IMR-90 (cell line): ENCODE data around the gene KCNJ6. TPM values are rescaled to one million over a fixed set of nuclear protein-coding genes. Genes with fewer than 3 reads are reported as not detected.

Experiments
- ATAC-seq: fragments of 200-7000 bp; cut with Tn5 transposase; 2 replicates; pipeline ENCODE4 v1.9.1; 2020; ENCODE audit warnings: low read depth, mild to moderate bottlenecking, moderate library complexity
- BruUV-seq: library from RNA; stranded (reverse); fragments of 400-500 nt; replicated peaks from 2 replicates; lab custom pipeline; 2021; lab: Mats Ljungman, UMichigan
- CTCF ChIA-PET: fragments of 300-600 bp; formaldehyde crosslinking; extraction: SDS; loops from one replicate; lab custom pipeline; 2021; ENCODE audit warnings: antibody characterized with exemption; lab: Yijun Ruan, JAX
- POLR2A ChIA-PET: fragments of 300-600 bp; sonication (Branson Sonifier 250); formaldehyde crosslinking; loops from one replicate; lab custom pipeline; 2022; ENCODE audit warnings: antibody characterized with exemption; ENCODE audit not compliant: unreplicated experiment; lab: Charles Lee
- DNase-seq: peaks from one replicate; pipeline ENCODE4 v3.0.0; 2013
- H2AFZ ChIP-seq: replicated peaks from 2 replicates; pipeline ENCODE3; 2013; ENCODE audit warnings: low read length, mild to moderate bottlenecking; ENCODE audit not compliant: poor library complexity
- H2AK5ac ChIP-seq: 2 replicates; pipeline ENCODE4 v1.6.1; 2013; ENCODE audit warnings: low read depth, low read length, inconsistent platforms
- H2AK9ac ChIP-seq: replicated peaks from 2 replicates; pipeline ENCODE3; 2013; ENCODE audit warnings: mild to moderate bottlenecking, low read depth, low read length, moderate library complexity; ENCODE audit not compliant: poor library complexity
- H2BK120ac ChIP-seq: 2 replicates; pipeline ENCODE4 v1.6.1; 2013; ENCODE audit warnings: low read depth, low read length, inconsistent platforms
- H2BK15ac ChIP-seq: 3 replicates; pipeline ENCODE4 v1.6.1; 2013; ENCODE audit warnings: low read depth, low read length, inconsistent platforms
- H2BK20ac ChIP-seq: 2 replicates; pipeline ENCODE4 v1.6.1; 2013; ENCODE audit warnings: low read depth, mild to moderate bottlenecking, inconsistent platforms, low read length, moderate library complexity
- H2BK5ac ChIP-seq: 2 replicates; pipeline ENCODE4 v1.6.1; 2013; ENCODE audit warnings: mild to moderate bottlenecking, low read depth, low read length, inconsistent platforms; ENCODE audit not compliant: poor library complexity, severe bottlenecking
- H3K14ac ChIP-seq: replicated peaks from 2 replicates; pipeline ENCODE4 v1.6.1; 2013; ENCODE audit warnings: low read depth, low read length, inconsistent platforms
- H3K18ac ChIP-seq: 2 replicates; pipeline ENCODE4 v1.6.1; 2013; ENCODE audit warnings: low read depth, low read length, control low read depth
- H3K23ac ChIP-seq: 2 replicates; pipeline ENCODE4 v1.6.1; 2013; ENCODE audit warnings: low read depth, low read length, inconsistent platforms
- H3K27ac ChIP-seq: 2 replicates; pipeline ENCODE4 v1.5.1; 2013; ENCODE audit warnings: mild to moderate bottlenecking, control low read depth, low read length; ENCODE audit not compliant: insufficient read depth
- H3K27me3 ChIP-seq: 2 replicates; pipeline ENCODE4 v1.6.1; 2013; ENCODE audit warnings: low read length; ENCODE audit not compliant: control insufficient read depth, insufficient read depth
- H3K36me3 ChIP-seq: 2 replicates; pipeline ENCODE4 v1.6.1; 2013; ENCODE audit warnings: low read length, mixed read lengths; ENCODE audit not compliant: control insufficient read depth, insufficient read depth
- H3K4ac ChIP-seq: 2 replicates; pipeline ENCODE4 v1.6.1; 2013; ENCODE audit warnings: low read depth, low read length, inconsistent platforms
- H3K4me1 ChIP-seq: 2 replicates; pipeline ENCODE4 v1.6.1; 2013; ENCODE audit warnings: low read length, mixed read lengths; ENCODE audit not compliant: control insufficient read depth, insufficient read depth
- H3K4me2 ChIP-seq: 2 replicates; pipeline ENCODE4 v1.6.1; 2013; ENCODE audit warnings: low read depth, mild to moderate bottlenecking, control low read depth, low read length, moderate library complexity
- H3K4me3 ChIP-seq: 2 replicates; pipeline ENCODE4 v1.5.1; 2013; ENCODE audit warnings: low read depth, mild to moderate bottlenecking, control low read depth, low read length, moderate library complexity; ENCODE audit not compliant: insufficient read depth
- H3K56ac ChIP-seq: 2 replicates; pipeline ENCODE4 v1.6.1; 2013; ENCODE audit warnings: low read length, inconsistent platforms; ENCODE audit not compliant: insufficient read depth; ENCODE audit errors: extremely low read depth
- H3K79me1 ChIP-seq, 2 experiments: 2 replicates each; pipeline ENCODE4 v1.6.1; 2013; ENCODE audit warnings: low read length in 2 of 2, inconsistent platforms in 1 of 2, low read depth in 1 of 2
- H3K9ac ChIP-seq: 2 replicates; pipeline ENCODE4 v1.6.1; 2013; ENCODE audit warnings: low read depth, low read length, control low read depth
- H3K9me1 ChIP-seq: 2 replicates; pipeline ENCODE4 v1.6.1; 2013; ENCODE audit warnings: low read length, inconsistent platforms; ENCODE audit not compliant: insufficient read depth
- H3K9me3 ChIP-seq: 2 replicates; pipeline ENCODE4 v1.6.1; 2013; ENCODE audit warnings: low read length; ENCODE audit not compliant: control insufficient read depth, insufficient read depth
- H4K20me1 ChIP-seq: 2 replicates; pipeline ENCODE4 v1.6.1; 2013; ENCODE audit warnings: low read length, inconsistent platforms; ENCODE audit not compliant: insufficient read depth
- H4K5ac ChIP-seq: 2 replicates; pipeline ENCODE4 v1.6.1; 2013; ENCODE audit warnings: mild to moderate bottlenecking, low read depth, low read length, control low read depth
- H4K8ac ChIP-seq, 2 experiments: 2 replicates each; pipeline ENCODE4 v1.6.1; 2013; ENCODE audit warnings: low read depth in 2 of 2, low read length in 2 of 2, control low read depth in 1 of 2, inconsistent platforms in 1 of 2
- H4K91ac ChIP-seq: 2 replicates; pipeline ENCODE4 v1.6.1; 2013; ENCODE audit warnings: low read depth, low read length, inconsistent platforms; ENCODE audit not compliant: insufficient read depth
- MAFK ChIP-seq: IDR thresholded peaks from 2 replicates; pipeline ENCODE4 v1.6.1; 2012; ENCODE audit warnings: low read depth, low read length, improper control_type of control experiment
- RAD21 ChIP-seq: IDR thresholded peaks from 2 replicates; pipeline ENCODE4 v1.6.1; 2012; ENCODE audit warnings: low read length, improper control_type of control experiment
- SMC3 ChIP-seq: fragments of 150-350 bp; IDR thresholded peaks from 2 replicates; pipeline ENCODE4 v1.6.1; 2016; ENCODE audit warnings: low read depth, mild to moderate bottlenecking, antibody characterized with exemption, low read length, moderate library complexity
- WGBS, 2 experiments: methylation state at CpG; one replicate each; pipeline versions ENCODE4 v1.1.5 to v1.1.7; 2013; ENCODE audit warnings: missing lambda C conversion rate in 2 of 2; ENCODE audit not compliant: insufficient read length in 1 of 2; ENCODE audit errors: extremely low coverage in 2 of 2; 5-methylcytosine and 5-hydroxymethylcytosine counted together
- dilution Hi-C: fragments of 300-500 bp; cut with HindIII; formaldehyde crosslinking; loops from one replicate; pipeline ENCODE4 v1.14.3; 2018; ENCODE audit warnings: low sequenced_read_pairs; ENCODE audit not compliant: unreplicated experiment
- in situ Hi-C: fragments of 300-500 bp; cut with MboI; formaldehyde crosslinking; loops from 3 replicates; pipeline ENCODE4 v1.14.3; 2019; ENCODE audit warnings: low sequenced_read_pairs, inconsistent platforms, mixed read lengths
- intact Hi-C: fragments of 100-400 bp; cut with micrococcal nuclease; formaldehyde crosslinking; loops from 2 replicates; pipeline ENCODE4 v1.10.0; 2022
- polyA plus RNA-seq, 3 experiments: library from polyadenylated mRNA; depleted of rRNA; stranded (reverse); fragments of >200 nt; gene quantifications; 2 replicates each; pipeline ENCODE4 v1.2.3, GENCODE V29; 2012; ENCODE audit warnings: low replicate concordance in 1 of 3
- total RNA-seq: library from RNA; depleted of rRNA; stranded (reverse); fragments of >200 nt; gene quantifications from 2 replicates; pipeline ENCODE4 v1.2.3, GENCODE V29; 2012
- TF ChIP-seq, protein P1 (sequence below): fragments of 150-350 bp; IDR thresholded peaks from 2 replicates; pipeline ENCODE4 v1.6.1; 2017; ENCODE audit warnings: mild to moderate bottlenecking, antibody characterized with exemption, low read length, low read depth

The KCNJ6 gene
- total and polyA plus RNA-seq, 2 of the 4 experiments (the other 2 are of a cell fraction) = under 0.01 to 0.02 TPM

DNA sequence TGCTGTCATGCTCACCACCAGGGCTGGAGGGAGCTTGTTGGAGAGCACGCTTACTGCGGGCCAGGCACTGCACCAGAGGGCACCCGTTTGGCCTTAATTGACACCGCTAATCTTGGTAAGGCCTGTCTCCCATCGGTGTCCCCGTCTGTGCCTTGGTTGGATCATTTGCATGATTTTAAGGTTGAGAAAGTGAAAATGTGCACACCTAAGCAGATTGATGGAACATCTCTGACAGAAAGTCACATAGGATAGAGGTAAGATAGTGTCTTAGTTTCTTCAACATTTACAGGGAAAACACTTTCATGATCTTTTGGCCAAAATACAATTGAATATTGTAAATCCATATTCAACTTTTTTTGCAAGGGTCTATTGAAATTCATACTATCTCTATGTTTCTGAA lies 255.5 kb downstream of the KCNJ6 start:
- peaks cover 17% of the 10 kb centered on the region for H3K27me3 ChIP-seq
- H3K14ac ChIP-seq = no peak overlapping the region
- no peak overlapping the region for H2AK5ac ChIP-seq
- no peak overlapping the region for H3K27ac ChIP-seq
- DNase-seq = no peak
- no peak overlapping the region for H4K8ac ChIP-seq
- no peak overlapping the region for H2BK20ac ChIP-seq
- no peak overlapping the region for H3K23ac ChIP-seq
- peak; percentile 63 for TF ChIP-seq MAFK
- TF ChIP-seq SMC3 = no peak
- TF ChIP-seq, protein P1, sequence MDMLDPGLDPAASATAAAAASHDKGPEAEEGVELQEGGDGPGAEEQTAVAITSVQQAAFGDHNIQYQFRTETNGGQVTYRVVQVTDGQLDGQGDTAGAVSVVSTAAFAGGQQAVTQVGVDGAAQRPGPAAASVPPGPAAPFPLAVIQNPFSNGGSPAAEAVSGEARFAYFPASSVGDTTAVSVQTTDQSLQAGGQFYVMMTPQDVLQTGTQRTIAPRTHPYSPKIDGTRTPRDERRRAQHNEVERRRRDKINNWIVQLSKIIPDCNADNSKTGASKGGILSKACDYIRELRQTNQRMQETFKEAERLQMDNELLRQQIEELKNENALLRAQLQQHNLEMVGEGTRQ = no peak
- no peak for TF ChIP-seq RAD21
- H3K9me1 ChIP-seq = no peaks in the 10 kb centered on the region
- H2BK15ac ChIP-seq = no peak overlapping the region
- no peak overlapping the region for H4K5ac ChIP-seq
- CTCF ChIA-PET = no interaction called here
- H3K18ac ChIP-seq = no peak overlapping the region
- intact Hi-C loops (no loop called here), in situ Hi-C loops (no loop called here), dilution Hi-C loops (no loop called here)
- peaks cover 6% of the 10 kb centered on the region for H3K4me1 ChIP-seq
- no peak overlapping the region for H3K9ac ChIP-seq
- no peak overlapping the region for H4K91ac ChIP-seq
- 93% methylated on average over 2 of the region's 6 CpGs; no CpG with 5 or more reads in 1 of the 2 experiments for WGBS, 2 experiments
- H3K79me1 ChIP-seq = no peaks in the 10 kb centered on the region
- H3K4ac ChIP-seq = no peak overlapping the region
- H3K36me3 ChIP-seq = no peaks in the 10 kb centered on the region
- H2AK9ac ChIP-seq = no peak overlapping the region
- no peak for ATAC-seq
- H3K4me3 ChIP-seq = no peak overlapping the region
- H2BK5ac ChIP-seq = no peak overlapping the region
- no peaks in the 10 kb centered on the region for H3K9me3 ChIP-seq
- no peak overlapping the region for H2BK120ac ChIP-seq
- no TSS peak for BruUV-seq
- H3K56ac ChIP-seq = no peak overlapping the region
- no peak overlapping the region for H3K4me2 ChIP-seq
- POLR2A ChIA-PET = no interaction called here
- H4K20me1 ChIP-seq = peaks cover 3% of the 10 kb centered on the region; the same call in 1 of the 2 replicates
- H2AFZ ChIP-seq = no peak overlapping the region
